Measurements from ENCODE around the gene TP53.

- no peak for TF ChIP-seq GATA3 (IDR thresholded peaks at IDR 0.05; ENCODE audit: low read depth, low read length)
- no peak for TF ChIP-seq GATA2 (IDR thresholded peaks at IDR 0.05; ENCODE audit: low read depth, low read length)
Measured at GRCh38 chr17:7618608-7619007, 68.7 kb downstream of the TP53 start.
